Measurements from ENCODE around the gene SELENON. TPM values are rescaled to one million over a fixed set of nuclear protein-coding genes. Genes with fewer than 3 reads are reported as not detected.

The SELENON gene
- total and polyA plus RNA-seq, 2 of the 13 experiments (the other 11 are each of a cell fraction or from before 2014, with no cell fraction given), result 3.8 to 8.0 TPM

GRCh38 chr1:25813734-25814471 lies 13.9 kb downstream of the SELENON start (continued):
- TF ChIP-seq MATR3 (CRISPR knock-in tag; IDR thresholded peaks at IDR 0.05), result no peak
- no peak for TF ChIP-seq ZNF644 (CRISPR knock-in tag; IDR thresholded peaks at IDR 0.05; ENCODE audit: low read depth)
- TF ChIP-seq ZNF674 (CRISPR knock-in tag; IDR thresholded peaks at IDR 0.05; ENCODE audit: low read depth), result no peak

- H3K9me3 ChIP-seq (ENCODE audit: low read length), result no peaks in the 10 kb centered on the region
- ATAC-seq (no peak), DNase-seq (ENCODE audit: low spot score) (no peak), FAIRE-seq (no peak)
- intact Hi-C loops (cut with micrococcal nuclease; ENCODE audit: unreplicated experiment), result no loop called here
- CTCF ChIA-PET (ENCODE audit: low intra/inter-chr PET ratio, low total read pairs), result no interaction called here
- POLR2A ChIA-PET, result no interaction called here
- peaks cover 2% of the 10 kb centered on the region for H3K79me2 ChIP-seq (ENCODE audit: insufficient read depth, low read length)
- WGBS (ENCODE audit: low lambda C conversion rate), result 95% methylated on average over 7 of the region's 7 CpGs
- BruUV-seq (replicated peaks), result no TSS peak
- no peaks in the 10 kb centered on the region; a peak in 1 of 5 replicates for H3K27me3 ChIP-seq (ENCODE audit: control insufficient read depth in 1 of 2, insufficient read depth in 2 of 2, low read length in 2 of 2)
- peaks cover 13% of the 10 kb centered on the region for H3K4me1 ChIP-seq (ENCODE audit: insufficient read depth, low read length)
- H3K4me2 ChIP-seq (ENCODE audit: low read depth, low read length), result no peak overlapping the region
- no peak overlapping the region for H2AFZ ChIP-seq (ENCODE audit: low read length)
- no peak overlapping the region for H3K27ac ChIP-seq (ENCODE audit: extremely low read length, insufficient read depth, low read length)
- in situ Hi-C loops (cut with HindIII; ENCODE audit: extremely low pct_ligation_motif_present, low pct_unique_long_range_greater_than_20kb), result loop anchor here (25.0 kb wide), 1 partner anchor 202 kb away; the partner anchor contains the start of gene MAN1C1
- H3K9ac ChIP-seq (ENCODE audit: insufficient read depth, low read depth, low read length), result no peak overlapping the region
- no peaks in the 10 kb centered on the region for H3K36me3 ChIP-seq (replicated peaks in 1 of 2; ENCODE audit: control insufficient read depth in 1 of 2, insufficient read depth in 2 of 2, low read length in 2 of 2)
- H3K4me3 ChIP-seq (replicated peaks in 1 of 3; ENCODE audit: insufficient read depth in 1 of 3, low read depth in 2 of 3, low read length in 3 of 3), result no peak overlapping the region
- H4K20me1 ChIP-seq (ENCODE audit: insufficient read depth, low read length), result no peaks in the 10 kb centered on the region
- TF ChIP-seq ZFP36L2 (CRISPR knock-in tag; IDR thresholded peaks at IDR 0.05) (no peak), ZNF143 (CRISPR knock-in tag; IDR thresholded peaks at IDR 0.05) (no peak), PCBP2 (optimal IDR thresholded peaks at IDR 0.05; ENCODE audit: low read depth, low read length, poor library complexity, severe bottlenecking) (no peak), MZF1 (CRISPR knock-in tag; IDR thresholded peaks at IDR 0.05; ENCODE audit: borderline replicate concordance) (no peak), XRCC5 (optimal IDR thresholded peaks at IDR 0.05; ENCODE audit: low read length) (no peak), ZNF362 (CRISPR knock-in tag; IDR thresholded peaks at IDR 0.05; ENCODE audit: borderline replicate concordance) (no peak), ZNF768 (CRISPR knock-in tag; IDR thresholded peaks at IDR 0.05) (no peak), AHR (CRISPR knock-in tag; IDR thresholded peaks at IDR 0.05) (no peak), THYN1 (CRISPR knock-in tag; IDR thresholded peaks at IDR 0.05; ENCODE audit: borderline replicate concordance, low read depth) (no peak), USF2 (IDR thresholded peaks at IDR 0.05; ENCODE audit: low read depth, low read length) (no peak), USF2 (CRISPR knock-in tag; IDR thresholded peaks at IDR 0.05; ENCODE audit: borderline replicate concordance) (no peak), REXO4 (CRISPR knock-in tag; IDR thresholded peaks at IDR 0.05; ENCODE audit: borderline replicate concordance) (no peak), ZNF839 (CRISPR knock-in tag; IDR thresholded peaks at IDR 0.05; ENCODE audit: borderline replicate concordance) (no peak), GTF3A (CRISPR knock-in tag; conservative IDR thresholded peaks at IDR 0.05) (no peak), ZNF326 (CRISPR knock-in tag; IDR thresholded peaks at IDR 0.05; ENCODE audit: borderline replicate concordance) (no peak), IRF1 (CRISPR knock-in tag; IDR thresholded peaks at IDR 0.05; ENCODE audit: low read depth) (no peak), MAFG (CRISPR knock-in tag; IDR thresholded peaks at IDR 0.05) (no peak)
These were observed 14.6 kb downstream of the SELENON start for GRCh38 chr1:25814549-25815087.
